Upper lobe of right lung (tissue), 1 donor: ENCODE data around the gene TMEM163. TPM values are rescaled to one million over a fixed set of nuclear protein-coding genes. Genes with fewer than 3 reads are reported as not detected.
A peak's percentile ranks its signal among the peaks of the same experiment; 100 is the strongest.

Experiments used
- ATAC-seq: fragments of 200-7000 bp; cut with Tn5 transposase; one replicate; pipeline ENCODE4 v1.9.1; 2020; ENCODE audit warnings: mild to moderate bottlenecking, moderate library complexity
- DNase-seq: peaks from one replicate; pipeline ENCODE4 v3.0.0-alpha.2; 2020
- H3K27ac ChIP-seq: fragments of 200-600 bp; one replicate; pipeline ENCODE4 v1.8.0; 2022
- H3K27me3 ChIP-seq: fragments of 200-600 bp; one replicate; pipeline ENCODE4 v1.8.0; 2022; ENCODE audit warnings: mild to moderate bottlenecking
- H3K36me3 ChIP-seq: fragments of 200-600 bp; one replicate; pipeline ENCODE4 v1.8.0; 2022
- H3K4me1 ChIP-seq: fragments of 200-600 bp; one replicate; pipeline ENCODE4 v1.8.0; 2022
- H3K4me3 ChIP-seq: fragments of 200-600 bp; one replicate; pipeline ENCODE4 v1.8.0; 2022; ENCODE audit warnings: mild to moderate bottlenecking
- H3K9me3 ChIP-seq: fragments of 200-600 bp; one replicate; pipeline ENCODE4 v1.8.0; 2022
- intact Hi-C: fragments of 100-400 bp; cut with DNase I; formaldehyde crosslinking; loops from one replicate; pipeline ENCODE4 v1.11.0; 2022
- total RNA-seq: library from RNA; stranded (reverse); fragmentation: NEBNext Ultra II Directional; extraction: Animal tissue kit (Norgen Biotek cat#: 25700); gene quantifications from one replicate; pipeline ENCODE4 v1.2.1, GENCODE V29; 2021
- TF ChIP-seq, protein P1 (sequence below): fragments of 200-600 bp; IDR thresholded peaks from one replicate; pipeline ENCODE4 v1.8.0; 2022; ENCODE audit warnings: antibody characterized with exemption
- donor health status: DM: no; HTN: yes; CAD: no; lungs with severe emphysema.

The TMEM163 gene
- total RNA-seq, 1 donor from 2014 or later: 34.6 TPM

DNA sequence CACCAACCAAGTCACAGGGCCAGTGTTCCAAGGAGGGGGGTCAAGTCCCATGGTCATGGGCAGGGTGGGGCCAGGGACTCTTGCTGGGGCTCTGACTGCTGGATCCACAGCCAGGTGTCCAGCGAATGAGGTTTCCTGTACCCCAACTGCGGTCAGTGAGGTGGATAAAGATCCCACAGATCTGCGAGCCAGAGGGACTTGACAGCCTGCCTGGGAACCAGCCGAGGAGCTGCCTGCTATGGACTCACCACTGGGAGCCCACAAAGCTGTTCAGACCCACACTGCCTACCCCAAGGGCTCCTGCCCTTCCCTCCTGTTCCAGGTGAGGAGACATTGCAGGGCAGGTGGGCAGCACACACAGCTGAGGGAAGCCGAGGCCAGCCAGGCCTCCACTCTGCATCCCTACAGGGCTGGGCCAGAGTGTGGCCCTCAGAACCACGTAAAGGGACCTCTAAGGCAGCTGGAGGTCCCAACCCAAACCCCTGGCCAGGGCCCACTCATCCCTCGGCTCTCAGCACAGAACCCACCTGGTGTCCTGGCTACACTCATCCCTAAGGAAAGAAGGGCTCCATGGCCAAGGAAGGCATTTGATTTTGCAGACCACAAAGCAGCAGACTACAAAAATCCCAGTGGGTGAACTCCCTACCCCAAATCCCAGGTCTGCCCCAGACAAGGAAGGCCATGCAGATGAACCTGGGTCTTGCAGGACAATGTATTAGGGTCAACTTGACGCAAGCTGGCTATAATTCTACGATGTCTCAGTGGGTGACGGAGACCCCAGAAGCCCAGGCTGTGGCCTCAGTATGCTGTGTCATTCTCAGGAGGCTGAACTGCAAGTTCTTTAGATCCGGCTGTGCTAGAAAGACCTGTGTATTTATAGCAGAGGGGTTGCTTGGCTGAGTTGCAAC lies 255.8 kb downstream of the TMEM163 start:
- no peaks in the 10 kb centered on the region for H3K4me1 ChIP-seq
- intact Hi-C loops: no loop called here
- no peak overlapping the region for H3K4me3 ChIP-seq
- DNase-seq: peak; percentile 46
- no peaks in the 10 kb centered on the region for H3K9me3 ChIP-seq
- H3K27ac ChIP-seq: no peak overlapping the region
- H3K27me3 ChIP-seq: no peaks in the 10 kb centered on the region
- no peak for ATAC-seq
- no peaks in the 10 kb centered on the region for H3K36me3 ChIP-seq
- TF ChIP-seq, protein P1, sequence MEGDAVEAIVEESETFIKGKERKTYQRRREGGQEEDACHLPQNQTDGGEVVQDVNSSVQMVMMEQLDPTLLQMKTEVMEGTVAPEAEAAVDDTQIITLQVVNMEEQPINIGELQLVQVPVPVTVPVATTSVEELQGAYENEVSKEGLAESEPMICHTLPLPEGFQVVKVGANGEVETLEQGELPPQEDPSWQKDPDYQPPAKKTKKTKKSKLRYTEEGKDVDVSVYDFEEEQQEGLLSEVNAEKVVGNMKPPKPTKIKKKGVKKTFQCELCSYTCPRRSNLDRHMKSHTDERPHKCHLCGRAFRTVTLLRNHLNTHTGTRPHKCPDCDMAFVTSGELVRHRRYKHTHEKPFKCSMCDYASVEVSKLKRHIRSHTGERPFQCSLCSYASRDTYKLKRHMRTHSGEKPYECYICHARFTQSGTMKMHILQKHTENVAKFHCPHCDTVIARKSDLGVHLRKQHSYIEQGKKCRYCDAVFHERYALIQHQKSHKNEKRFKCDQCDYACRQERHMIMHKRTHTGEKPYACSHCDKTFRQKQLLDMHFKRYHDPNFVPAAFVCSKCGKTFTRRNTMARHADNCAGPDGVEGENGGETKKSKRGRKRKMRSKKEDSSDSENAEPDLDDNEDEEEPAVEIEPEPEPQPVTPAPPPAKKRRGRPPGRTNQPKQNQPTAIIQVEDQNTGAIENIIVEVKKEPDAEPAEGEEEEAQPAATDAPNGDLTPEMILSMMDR: no peak

DNA sequence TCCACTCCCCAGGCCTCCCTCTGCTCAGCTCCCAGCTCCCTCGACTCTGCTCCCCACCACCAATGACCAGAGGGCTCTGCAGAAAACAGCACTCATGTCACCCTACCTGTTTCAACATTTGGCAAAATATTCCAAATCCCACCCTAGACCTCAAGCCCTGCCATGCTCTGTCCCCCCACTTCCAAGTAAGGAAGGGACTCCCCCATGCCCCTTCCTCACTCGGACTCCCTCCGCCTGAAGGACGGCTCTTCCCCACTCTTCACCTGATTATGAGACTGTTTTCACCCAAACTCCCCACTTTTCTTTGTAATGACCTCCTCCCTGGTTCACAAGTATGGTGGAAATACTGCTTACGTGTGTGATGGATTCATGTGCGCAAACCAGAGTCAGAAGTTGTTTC lies 256.5 kb downstream of the TMEM163 start:
- Histone ChIP-seq H3K4me1 (no peaks in the 10 kb centered on the region), H3K36me3 (no peaks in the 10 kb centered on the region), H3K27me3 (no peaks in the 10 kb centered on the region), H3K27ac (no peak overlapping the region), H3K9me3 (no peaks in the 10 kb centered on the region), H3K4me3 (no peak overlapping the region)
- TF ChIP-seq, protein P1: no peak
- intact Hi-C loops: no loop called here
- ATAC-seq: no peak
- no peak for DNase-seq

DNA sequence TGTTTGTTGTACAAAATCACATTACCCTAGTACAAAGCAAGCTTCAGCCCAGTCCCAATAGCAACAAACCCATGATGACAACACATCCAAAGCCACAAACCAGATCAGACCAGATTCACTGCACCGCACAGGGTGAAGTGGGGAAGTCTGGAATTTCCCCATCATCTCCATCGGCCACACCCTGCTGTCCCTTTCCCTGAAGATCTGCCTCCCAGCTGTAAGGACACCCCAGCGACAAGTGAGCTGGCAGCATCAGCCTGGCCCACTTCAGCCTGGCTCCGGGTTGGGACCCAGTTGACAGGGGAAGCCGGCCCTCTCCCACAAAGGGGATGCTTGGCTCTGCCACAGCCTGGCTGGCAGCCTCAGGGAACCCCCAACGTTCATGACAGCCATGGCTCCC lies 257.3 kb downstream of the TMEM163 start:
- DNase-seq (peak; percentile 69), ATAC-seq (peak; percentile 57)
- Histone ChIP-seq H3K4me1 (no peaks in the 10 kb centered on the region), H3K9me3 (no peaks in the 10 kb centered on the region), H3K27ac (no peak overlapping the region), H3K27me3 (no peaks in the 10 kb centered on the region), H3K4me3 (no peak overlapping the region), H3K36me3 (no peaks in the 10 kb centered on the region)
- TF ChIP-seq, protein P1: no peak
- intact Hi-C loops: no loop called here

DNA sequence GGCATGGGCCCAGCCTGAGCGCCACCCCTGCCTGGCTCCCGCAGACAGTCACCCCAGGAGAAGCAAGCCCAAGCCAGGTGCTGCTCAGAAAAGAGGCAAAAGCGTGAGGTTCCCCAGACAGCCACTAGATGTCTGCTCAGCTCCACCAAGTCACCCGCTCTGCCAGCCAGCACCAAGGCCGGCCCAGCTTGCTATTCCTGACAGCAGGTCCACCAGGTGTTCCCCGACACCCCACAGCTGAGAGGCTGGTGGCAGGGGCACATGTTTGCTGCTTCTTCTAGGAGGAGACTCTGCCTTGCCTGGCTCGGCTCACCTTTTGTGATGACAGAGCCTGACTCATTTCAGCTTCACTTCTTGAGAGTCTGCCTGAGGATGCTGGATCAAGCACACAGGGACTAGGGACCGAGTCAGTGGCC lies 258.2 kb downstream of the TMEM163 start:
- intact Hi-C loops: no loop called here
- H3K4me3 ChIP-seq: no peak overlapping the region
- H3K27ac ChIP-seq: no peak overlapping the region
- no peaks in the 10 kb centered on the region for H3K4me1 ChIP-seq
- DNase-seq (peak; percentile 74), ATAC-seq (peak; percentile 52)
- TF ChIP-seq, protein P1: peak; percentile 42
- H3K36me3 ChIP-seq: no peaks in the 10 kb centered on the region
- H3K9me3 ChIP-seq: no peaks in the 10 kb centered on the region
- H3K27me3 ChIP-seq: no peaks in the 10 kb centered on the region

DNA sequence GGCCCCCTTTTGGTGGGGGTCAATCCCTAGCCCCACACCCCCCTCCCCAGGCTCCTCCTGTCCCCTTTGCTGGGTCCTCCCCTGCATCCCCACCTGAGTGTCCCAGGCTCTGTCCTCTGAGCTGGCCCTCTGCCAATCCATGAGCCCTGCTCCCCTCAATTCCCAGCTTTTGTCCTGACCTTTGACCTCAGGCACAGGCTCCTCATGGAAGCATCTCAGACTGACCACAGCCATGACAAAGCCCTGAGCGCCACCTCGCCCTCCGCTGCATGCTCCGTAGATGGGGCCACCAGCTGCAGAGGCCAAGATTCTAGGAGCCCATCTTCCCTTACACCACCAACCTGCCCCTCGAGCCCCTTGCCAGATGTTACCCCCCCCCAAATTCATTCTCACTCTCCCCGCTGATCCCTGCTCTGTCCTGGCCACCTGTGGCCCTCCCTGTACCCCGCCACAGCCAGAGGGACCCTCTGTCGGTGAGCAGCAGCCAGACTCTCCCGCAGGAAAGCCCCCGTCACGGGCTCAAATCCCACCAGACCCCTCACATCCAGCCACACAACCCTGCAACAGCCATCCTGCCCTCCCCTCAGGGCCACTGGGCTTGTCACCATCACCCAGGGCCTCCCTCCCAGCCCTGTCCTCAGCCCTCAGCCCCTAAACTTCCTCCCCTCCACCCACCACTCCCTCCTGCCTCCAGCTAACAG lies 258.9 kb downstream of the TMEM163 start:
- Histone ChIP-seq H3K9me3 (no peaks in the 10 kb centered on the region), H3K4me3 (no peak overlapping the region), H3K4me1 (no peaks in the 10 kb centered on the region), H3K27ac (no peak overlapping the region), H3K36me3 (no peaks in the 10 kb centered on the region), H3K27me3 (no peaks in the 10 kb centered on the region)
- TF ChIP-seq, protein P1: no peak
- DNase-seq (peak; percentile 59), ATAC-seq (no peak)
- intact Hi-C loops: no loop called here
